Right lobe of liver (tissue), 6 donors: ENCODE results near the gene KRTAP5-4. TPM values are rescaled to one million over a fixed set of nuclear protein-coding genes. Genes with fewer than 3 reads are reported as not detected.
"Not testable (repeated sequence)": the region's sequence is repeated elsewhere in the genome, so short reads cannot be mapped to it uniquely, and the experiment has no call there.

Experiments
- ATAC-seq, 4 donors: fragments of 200-7000 bp; cut with Tn5 transposase; one replicate each; pipeline ENCODE4 v1.9.1; 2020; ENCODE audit warnings: mild to moderate bottlenecking in 4 of 4, moderate library complexity in 4 of 4
- DNase-seq, 3 donors: peaks; one replicate each; pipeline ENCODE4 v3.0.0-alpha.2; 2020
- H3K27ac ChIP-seq, 3 donors: fragments of 200-600 bp; one replicate each; pipeline ENCODE4 v1.8.0; 2022
- H3K27me3 ChIP-seq, 2 donors: fragments of 200-600 bp; one replicate each; pipeline ENCODE4 v1.8.0; 2022
- H3K36me3 ChIP-seq, 4 donors: fragments of 200-600 bp; sonication (generic) in 1 of 4; one replicate each; pipeline versions ENCODE4 v1.5.1 to v1.8.0; 2017 to 2022; ENCODE audit warnings: control low read depth in 1 of 4
- H3K4me1 ChIP-seq, 4 donors: fragments of 200-600 bp; sonication (generic) in 1 of 4; one replicate each; pipeline versions ENCODE4 v1.5.1 to v1.8.0; 2017 to 2022; ENCODE audit warnings: control low read depth in 1 of 4
- H3K4me3 ChIP-seq, 3 donors: fragments of 200-600 bp; one replicate each; pipeline ENCODE4 v1.8.0; 2022
- H3K9me3 ChIP-seq, 4 donors: fragments of 200-600 bp; sonication (generic) in 1 of 4; one replicate each; pipeline versions ENCODE4 v1.5.1 to v1.8.0; 2017 to 2022; ENCODE audit warnings: control low read depth in 1 of 4
- POLR2A ChIP-seq: fragments of 450-650 bp; IDR thresholded peaks from one replicate; pipeline ENCODE4 v1.6.1; 2017; ENCODE audit warnings: antibody characterized with exemption, mild to moderate bottlenecking
- WGBS: methylation state at CpG from one replicate; pipeline ENCODE4 v1.1.6; 2018; ENCODE audit warnings: low coverage, low lambda C conversion rate; ENCODE audit not compliant: insufficient coverage; ENCODE audit errors: missing lambda C conversion rate; 5-methylcytosine and 5-hydroxymethylcytosine counted together
- intact Hi-C, 2 donors: fragments of 100-400 bp; cut with DNase I; formaldehyde crosslinking; loops; one replicate each; pipeline versions ENCODE4 v1.11.2 to v1.14.1; 2022
- total RNA-seq, 6 experiments: library from RNA; depleted of rRNA in 2 of 6; stranded (reverse); fragments of >200 nt in 2 of 6; fragmentation: NEBNext Ultra II Directional in 3 of 6; extraction: Animal tissue kit (Norgen Biotek cat#: 25700) in 3 of 6; gene quantifications; one replicate each; pipeline versions ENCODE4 v1.1.0 to v1.2.4, GENCODE V29; 2016 to 2023
- TF ChIP-seq, protein P1 (sequence below), 4 donors: fragments of 200-600 bp in 3 of 4; fragments of 450-650 bp in 1 of 4; IDR thresholded peaks; one replicate each; pipeline versions ENCODE4 v1.5.1 to v1.8.0; 2016 to 2022; ENCODE audit warnings: antibody characterized with exemption in 4 of 4, mild to moderate bottlenecking in 2 of 4
- donor health status: DM: no; HTN: yes; CAD: no.
- donor health status: DM: no; HTN: no; CAD: no.
- donor health status: DM: no; HTN: no; CAD: no.
- donor health status: DM: no; HTN: yes; CAD: no.
- donor health status: DM: no; HTN: yes; CAD: no.

The KRTAP5-4 gene
- total RNA-seq, 6 experiments from 2014 or later = not detected

GRCh38 chr11:1581976-1582375 lies 40.0 kb downstream of the KRTAP5-4 start:
- H3K4me3 ChIP-seq = no peak overlapping the region
- DNase-seq (no peak), ATAC-seq (no peak)
- H3K4me1 ChIP-seq = no peaks in the 10 kb centered on the region
- intact Hi-C loops = no loop called here
- no peaks in the 10 kb centered on the region for H3K9me3 ChIP-seq
- H3K27me3 ChIP-seq = no peaks in the 10 kb centered on the region
- no peak overlapping the region for H3K27ac ChIP-seq
- TF ChIP-seq, protein P1, sequence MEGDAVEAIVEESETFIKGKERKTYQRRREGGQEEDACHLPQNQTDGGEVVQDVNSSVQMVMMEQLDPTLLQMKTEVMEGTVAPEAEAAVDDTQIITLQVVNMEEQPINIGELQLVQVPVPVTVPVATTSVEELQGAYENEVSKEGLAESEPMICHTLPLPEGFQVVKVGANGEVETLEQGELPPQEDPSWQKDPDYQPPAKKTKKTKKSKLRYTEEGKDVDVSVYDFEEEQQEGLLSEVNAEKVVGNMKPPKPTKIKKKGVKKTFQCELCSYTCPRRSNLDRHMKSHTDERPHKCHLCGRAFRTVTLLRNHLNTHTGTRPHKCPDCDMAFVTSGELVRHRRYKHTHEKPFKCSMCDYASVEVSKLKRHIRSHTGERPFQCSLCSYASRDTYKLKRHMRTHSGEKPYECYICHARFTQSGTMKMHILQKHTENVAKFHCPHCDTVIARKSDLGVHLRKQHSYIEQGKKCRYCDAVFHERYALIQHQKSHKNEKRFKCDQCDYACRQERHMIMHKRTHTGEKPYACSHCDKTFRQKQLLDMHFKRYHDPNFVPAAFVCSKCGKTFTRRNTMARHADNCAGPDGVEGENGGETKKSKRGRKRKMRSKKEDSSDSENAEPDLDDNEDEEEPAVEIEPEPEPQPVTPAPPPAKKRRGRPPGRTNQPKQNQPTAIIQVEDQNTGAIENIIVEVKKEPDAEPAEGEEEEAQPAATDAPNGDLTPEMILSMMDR (IDR thresholded peaks at IDR 0.05) = no peak
- no peak for TF ChIP-seq POLR2A
- WGBS = 50% methylated on average over 2 of the region's 9 CpGs
- no peaks in the 10 kb centered on the region for H3K36me3 ChIP-seq

DNA sequence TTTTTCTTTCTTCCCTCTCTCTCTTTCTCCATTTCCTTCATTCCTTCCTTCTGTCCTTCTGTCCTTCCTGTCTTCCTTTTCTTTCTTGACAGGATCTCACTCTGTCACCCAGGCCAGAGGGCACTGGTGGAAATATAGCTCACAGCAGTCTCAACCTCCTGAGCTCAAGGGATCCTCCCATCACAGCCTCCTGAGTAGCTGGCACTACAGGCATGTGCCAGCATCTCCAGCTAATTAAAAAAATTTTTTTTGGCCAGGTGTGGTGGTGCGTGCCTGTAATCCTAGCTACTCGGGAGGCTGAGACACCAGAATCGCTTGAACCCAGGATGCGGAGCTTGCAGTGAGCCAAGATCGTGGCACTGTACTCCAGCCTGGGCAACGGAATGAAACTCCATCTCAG lies 45.1 kb downstream of the KRTAP5-4 start:
- no peak overlapping the region for H3K27ac ChIP-seq
- H3K27me3 ChIP-seq = no peaks in the 10 kb centered on the region
- no peaks in the 10 kb centered on the region for H3K36me3 ChIP-seq
- peaks cover 0 to 19% (median 5%) of the 10 kb centered on the region in 4 donors for H3K4me1 ChIP-seq
- no peak for ATAC-seq
- H3K4me3 ChIP-seq = no peak overlapping the region
- 80% methylated on average over 6 of the region's 6 CpGs for whole genome bisulfite sequencing
- no peak for DNase-seq
- no peak for TF ChIP-seq POLR2A
- TF ChIP-seq, protein P1 (IDR thresholded peaks at IDR 0.05) = no peak
- intact Hi-C loops = loop anchor here in 1 of 2 donors (10.0 kb wide), 1 partner anchor 122 kb away; no protein-coding TSS in a partner anchor
- H3K9me3 ChIP-seq = no peaks in the 10 kb centered on the region

GRCh38 chr11:1575756-1576155 lies 46.2 kb downstream of the KRTAP5-4 start:
- ATAC-seq, H3K27me3 ChIP-seq, DNase-seq, H3K4me3 ChIP-seq, H3K36me3 ChIP-seq, H3K9me3 ChIP-seq, H3K27ac ChIP-seq: not testable (repeated sequence)
- WGBS = 78% methylated on average over 16 of the region's 16 CpGs
- intact Hi-C loops = loop anchor here in 1 of 2 donors (10.0 kb wide), 1 partner anchor 121 kb away; no protein-coding TSS in a partner anchor
- H3K4me1 ChIP-seq = peaks cover 0 to 19% (median 5%) of the 10 kb centered on the region in 4 donors

- H3K27me3 ChIP-seq = no peaks in the 10 kb centered on the region
- DNase-seq = no peak
Measured at GRCh38 chr11:1574933-1575242, 47.0 kb downstream of the KRTAP5-4 start.

GRCh38 chr11:1574238-1574932 lies 47.6 kb downstream of the KRTAP5-4 start:
- WGBS = 0% methylated on average over 2 of the region's 64 CpGs
- H3K36me3 ChIP-seq = no peaks in the 10 kb centered on the region
- H3K27ac ChIP-seq = peak overlapping the region; percentile 15 to 48 (median 31)
- H3K27me3 ChIP-seq = no peaks in the 10 kb centered on the region
- TF ChIP-seq, protein P1 (IDR thresholded peaks at IDR 0.05) = peak; percentile 75 to 99 (median 85)
- no peak for TF ChIP-seq POLR2A
- H3K9me3 ChIP-seq = no peaks in the 10 kb centered on the region
- intact Hi-C loops = loop anchor here in 1 of 2 donors (10.0 kb wide), 1 partner anchor 120 kb away; no protein-coding TSS in a partner anchor
- H3K4me1 ChIP-seq = peaks cover 0 to 19% (median 5%) of the 10 kb centered on the region in 4 donors
- ATAC-seq (peak; percentile 49 to 76 (median 68)), DNase-seq (peak in 2 of 3 donors; percentile 61 to 66)
- H3K4me3 ChIP-seq = peak overlapping the region; percentile 29 to 45 (median 41)

More at GRCh38 chr11:1574933-1575242, 47.0 kb downstream of the KRTAP5-4 start:
- no peaks in the 10 kb centered on the region for H3K36me3 ChIP-seq
- no peak overlapping the region for H3K27ac ChIP-seq
- no peak overlapping the region for H3K4me3 ChIP-seq
- TF ChIP-seq, protein P1 (IDR thresholded peaks at IDR 0.05) = no peak
- no peak for TF ChIP-seq POLR2A
- H3K4me1 ChIP-seq = peaks cover 0 to 19% (median 5%) of the 10 kb centered on the region in 4 donors
- no peaks in the 10 kb centered on the region for H3K9me3 ChIP-seq
- ATAC-seq = no peak
- intact Hi-C loops = loop anchor here in 1 of 2 donors (10.0 kb wide), 1 partner anchor 120 kb away; no protein-coding TSS in a partner anchor
- WGBS = 12% methylated on average over 7 of the region's 7 CpGs
